Activated CD4-positive, alpha-beta T cell treated with anti-CD3 and anti-CD28 coated beads, Interleukin-2, amount 50 U/mL, for 1 hour (primary cell): ENCODE data around the gene TAS2R10.
"Not testable (repeated sequence)": the region's sequence is repeated elsewhere in the genome, so short reads cannot be mapped to it uniquely, and the experiment has no call there.

Experiments
- DNase-seq: peaks from one replicate; pipeline ENCODE4 v3.0.0-alpha.2; 2020

Gene TAS2R10

GRCh38 chr12:10826258-10826657 lies at the start of gene TAS2R10:
Gene TAS2R10, minus strand, starts transcription at chr12:10826358. Its CDS starts 89 bp downstream, at chr12:10826269.
- DNase-seq = no peak

GRCh38 chr12:10873378-10873777 lies 47.2 kb upstream of the TAS2R10 start:
- no peak for DNase-seq

- DNase-seq = no peak
These were observed 41.2 kb upstream of the TAS2R10 start for GRCh38 chr12:10867381-10867780.

GRCh38 chr12:10863512-10864218 lies 37.5 kb upstream of the TAS2R10 start:
- no peak for DNase-seq

GRCh38 chr12:10861366-10861765 lies 35.2 kb upstream of the TAS2R10 start:
- no peak for DNase-seq

GRCh38 chr12:10855807-10856206 lies 29.6 kb upstream of the TAS2R10 start:
- no peak for DNase-seq

GRCh38 chr12:10853776-10854175 lies 27.6 kb upstream of the TAS2R10 start:
- DNase-seq = no peak

GRCh38 chr12:10851243-10851858 lies 25.2 kb upstream of the TAS2R10 start:
- DNase-seq = no peak

GRCh38 chr12:10849425-10849878 lies 23.3 kb upstream of the TAS2R10 start, which contains the start of gene PRR4:
Gene PRR4, minus strand, starts transcription at chr12:10849475. Its CDS starts 38 bp downstream, at chr12:10849437.
- no peak for DNase-seq

GRCh38 chr12:10847744-10848143 lies 21.6 kb upstream of the TAS2R10 start:
- no peak for DNase-seq

GRCh38 chr12:10842862-10843261 lies 16.7 kb upstream of the TAS2R10 start:
- no peak for DNase-seq

GRCh38 chr12:10838461-10838860 lies 12.3 kb upstream of the TAS2R10 start:
- DNase-seq = no peak

GRCh38 chr12:10829994-10830393 lies 3.8 kb upstream of the TAS2R10 start:
- DNase-seq = no peak

GRCh38 chr12:10824957-10825356 lies 1.2 kb downstream of the TAS2R10 start:
- DNase-seq = no peak

GRCh38 chr12:10811883-10812536 lies 14.1 kb downstream of the TAS2R10 start:
- DNase-seq = no peak

- DNase-seq = no peak
These were observed 16.1 kb downstream of the TAS2R10 start, which contains the start of gene TAS2R9 for GRCh38 chr12:10810068-10810467. Gene TAS2R9, minus strand, starts transcription at chr12:10810168. Its CDS starts 93 bp downstream, at chr12:10810075.

- DNase-seq = no peak
These were observed 19.0 kb downstream of the TAS2R10 start, which contains the start of gene TAS2R8 for GRCh38 chr12:10807186-10807585. Gene TAS2R8, minus strand, starts transcription at chr12:10807286. Its CDS starts 306 bp downstream, at chr12:10806980.

GRCh38 chr12:10802587-10802986 lies 23.6 kb downstream of the TAS2R10 start, which contains the start of gene TAS2R7:
Gene TAS2R7, minus strand, starts transcription at chr12:10802627. Its CDS starts 57 bp downstream, at chr12:10802570.
- no peak for DNase-seq

GRCh38 chr12:10801741-10802140 lies 24.4 kb downstream of the TAS2R10 start:
- DNase-seq = no peak

GRCh38 chr12:10794222-10794621 lies 31.9 kb downstream of the TAS2R10 start:
- DNase-seq = no peak

- not testable (repeated sequence) for DNase-seq
These were observed 34.4 kb downstream of the TAS2R10 start for GRCh38 chr12:10791769-10792168.

- no peak for DNase-seq
These were observed 42.9 kb downstream of the TAS2R10 start for GRCh38 chr12:10783252-10783651.

GRCh38 chr12:10779103-10779502 lies 47.1 kb downstream of the TAS2R10 start:
- no peak for DNase-seq
